OCI-LY1 (cell line): ENCODE measurements around the gene TYW1.
"Not testable (repeated sequence)": the region's sequence is repeated elsewhere in the genome, so short reads cannot be mapped to it uniquely, and the experiment has no call there.

Experiments used
- EZH2 ChIP-seq: fragments of 200-600 bp; sonication (generic), shearing (Covaris generic); IDR thresholded peaks from 2 replicates; pipeline ENCODE4 v1.8.0; 2017; ENCODE audit warnings: borderline replicate concordance, mixed run types, mild to moderate bottlenecking, antibody characterized with exemption, low read length, moderate library complexity, mixed read lengths
- TF ChIP-seq, protein P1 (sequence below): fragments of 200-600 bp; sonication (generic), shearing (Covaris generic); IDR thresholded peaks from 2 replicates; pipeline ENCODE4 v1.5.1; 2017; ENCODE audit warnings: mild to moderate bottlenecking, antibody characterized with exemption, low read length, moderate library complexity, mixed read lengths

DNA sequence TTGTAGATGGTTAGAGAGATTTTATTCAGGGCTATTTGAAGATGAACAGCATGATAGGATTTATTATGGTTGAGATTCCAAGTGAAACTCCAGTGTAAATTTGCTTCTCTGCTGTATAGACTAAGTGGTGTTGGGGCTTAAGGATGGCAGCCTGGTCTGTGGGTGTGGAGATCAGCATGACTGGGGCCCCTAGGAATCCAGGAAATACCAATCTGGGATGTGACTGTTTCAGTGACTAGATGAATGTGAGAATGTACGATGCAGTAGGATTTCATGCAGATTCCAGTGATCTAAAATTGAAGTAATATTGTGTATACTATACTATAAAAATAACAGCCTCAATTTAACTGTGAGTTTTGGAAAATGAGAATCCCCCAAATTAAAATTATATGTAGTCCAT lies 28.8 kb downstream of the TYW1 start:
- TF ChIP-seq, protein P1, sequence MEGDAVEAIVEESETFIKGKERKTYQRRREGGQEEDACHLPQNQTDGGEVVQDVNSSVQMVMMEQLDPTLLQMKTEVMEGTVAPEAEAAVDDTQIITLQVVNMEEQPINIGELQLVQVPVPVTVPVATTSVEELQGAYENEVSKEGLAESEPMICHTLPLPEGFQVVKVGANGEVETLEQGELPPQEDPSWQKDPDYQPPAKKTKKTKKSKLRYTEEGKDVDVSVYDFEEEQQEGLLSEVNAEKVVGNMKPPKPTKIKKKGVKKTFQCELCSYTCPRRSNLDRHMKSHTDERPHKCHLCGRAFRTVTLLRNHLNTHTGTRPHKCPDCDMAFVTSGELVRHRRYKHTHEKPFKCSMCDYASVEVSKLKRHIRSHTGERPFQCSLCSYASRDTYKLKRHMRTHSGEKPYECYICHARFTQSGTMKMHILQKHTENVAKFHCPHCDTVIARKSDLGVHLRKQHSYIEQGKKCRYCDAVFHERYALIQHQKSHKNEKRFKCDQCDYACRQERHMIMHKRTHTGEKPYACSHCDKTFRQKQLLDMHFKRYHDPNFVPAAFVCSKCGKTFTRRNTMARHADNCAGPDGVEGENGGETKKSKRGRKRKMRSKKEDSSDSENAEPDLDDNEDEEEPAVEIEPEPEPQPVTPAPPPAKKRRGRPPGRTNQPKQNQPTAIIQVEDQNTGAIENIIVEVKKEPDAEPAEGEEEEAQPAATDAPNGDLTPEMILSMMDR: not testable (repeated sequence)
- TF ChIP-seq EZH2: not testable (repeated sequence)
